ENCODE results near the gene MCM7. TPM values are rescaled to one million over a fixed set of nuclear protein-coding genes. Genes with fewer than 3 reads are reported as not detected.

The MCM7 gene
- total and polyA plus RNA-seq, 10 of the 15 experiments (the other 5 are each of a cell fraction or from before 2014, with no cell fraction given) = 183 to 383 (median 244) TPM

GRCh38 chr7:100100420-100101015, 679 bp downstream of the MCM7 start (continued):
- TF ChIP-seq BHLHE40 (IDR thresholded peaks at IDR 0.05; ENCODE audit: borderline replicate concordance in 1 of 2, low read depth in 2 of 2, low read length in 1 of 2) (peak; percentile 38 to 84; a peak in 3 of 4 replicates), MYC (IDR thresholded peaks at IDR 0.05; ENCODE audit: insufficient read depth, insufficient read length, insufficient replicate concordance, low read length, severe bottlenecking) (peak; percentile 98), CREB1 (IDR thresholded peaks at IDR 0.05; ENCODE audit: low read depth) (peak; percentile 92), ZNF207 (IDR thresholded peaks at IDR 0.05; ENCODE audit: borderline replicate concordance) (peak; percentile 87; the same call in 1 of the 2 replicates), ZNF274 (IDR thresholded peaks at IDR 0.05; ENCODE audit: insufficient read depth, insufficient read length) (no peak), PML (IDR thresholded peaks at IDR 0.05; ENCODE audit: low read length) (peak; percentile 74; the same call in 1 of the 2 replicates), SMARCA5 (IDR thresholded peaks at IDR 0.05) (no peak), IKZF2 (IDR thresholded peaks at IDR 0.05) (peak; percentile 79 to 88), MXI1 (IDR thresholded peaks at IDR 0.05; ENCODE audit: low read depth, low read length) (peak; percentile 83), RBBP5 (conservative IDR thresholded peaks at IDR 0.05) (no peak), MLLT1 (IDR thresholded peaks at IDR 0.05) (peak; percentile 92), POLR2A (IDR thresholded peaks at IDR 0.05; ENCODE audit: low read depth, low read length) (peak; percentile 54; the same call in 1 of the 2 replicates), CHD1 (IDR thresholded peaks at IDR 0.05; ENCODE audit: low read depth, low read length) (no peak), CEBPZ (IDR thresholded peaks at IDR 0.05; ENCODE audit: low read depth, low read length) (no peak), E2F8 (IDR thresholded peaks at IDR 0.05; ENCODE audit: low read depth, partially characterized antibody) (peak; percentile 94), E2F4 (IDR thresholded peaks at IDR 0.05; ENCODE audit: low read depth, low read length) (peak; percentile 76), SRF (IDR thresholded peaks at IDR 0.05; ENCODE audit: low read depth in 2 of 2, low read length in 2 of 2) (0 out of 4 replicates have a peak, but pooled peaks of 1 of the 2 experiments have one; percentile 25), SPI1 (IDR thresholded peaks at IDR 0.05; ENCODE audit: borderline replicate concordance, insufficient read depth, low read depth, low read length) (peak; percentile 81; the same call in 1 of the 2 replicates), POLR2AphosphoS5 (IDR thresholded peaks at IDR 0.05; ENCODE audit: low read length) (peak; percentile 65), RELA (IDR thresholded peaks at IDR 0.05; ENCODE audit: borderline replicate concordance, partially characterized antibody) (peak; percentile 82), BMI1 (IDR thresholded peaks at IDR 0.05; ENCODE audit: borderline replicate concordance) (no peak), TARDBP (IDR thresholded peaks at IDR 0.05; ENCODE audit: borderline replicate concordance) (no peak), STAT1 (conservative IDR thresholded peaks at IDR 0.05) (peak; percentile 70; the same call in 1 of the 2 replicates)
